NCI-H2227 (cell line): ENCODE data around the gene EIF2S1.
"Not testable (repeated sequence)": the region's sequence is repeated elsewhere in the genome, so short reads cannot be mapped to it uniquely, and the experiment has no call there.

Experiments used
- DNase-seq: peaks from one replicate; lab custom pipeline; 2025; ENCODE audit not compliant: unreplicated experiment; lab: John Stamatoyannopoulos, UW

The EIF2S1 gene

GRCh38 chr14:67410313-67410712, 50.2 kb downstream of the EIF2S1 start:
- no peak for DNase-seq

DNA sequence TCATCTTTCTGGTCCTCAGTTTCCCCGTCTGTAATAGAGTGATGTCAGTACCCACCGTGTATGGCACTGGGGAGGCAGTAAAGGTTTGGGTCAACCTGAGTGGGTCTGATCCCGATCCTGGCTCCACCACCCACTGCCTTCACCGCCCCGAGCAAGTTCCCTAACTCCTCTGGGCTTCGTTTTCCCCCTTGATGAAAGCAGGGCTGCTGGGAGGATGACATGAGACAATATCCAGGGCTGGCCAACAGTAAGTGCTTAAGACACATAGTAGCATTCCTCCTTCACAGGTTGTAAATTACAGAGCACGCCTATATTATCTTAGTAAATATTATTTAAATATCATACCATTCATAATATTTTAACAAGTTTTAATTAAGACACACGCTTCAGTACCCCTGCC, 51.2 kb downstream of the EIF2S1 start:
- no peak for DNase-seq

- no peak for DNase-seq
Observed at GRCh38 chr14:67411820-67412421, 51.8 kb downstream of the EIF2S1 start, which contains the start of gene PLEK2. PLEK2 (minus strand) TSS chr14:67412165; CDS start chr14:67412059, 106 bp downstream.

DNA sequence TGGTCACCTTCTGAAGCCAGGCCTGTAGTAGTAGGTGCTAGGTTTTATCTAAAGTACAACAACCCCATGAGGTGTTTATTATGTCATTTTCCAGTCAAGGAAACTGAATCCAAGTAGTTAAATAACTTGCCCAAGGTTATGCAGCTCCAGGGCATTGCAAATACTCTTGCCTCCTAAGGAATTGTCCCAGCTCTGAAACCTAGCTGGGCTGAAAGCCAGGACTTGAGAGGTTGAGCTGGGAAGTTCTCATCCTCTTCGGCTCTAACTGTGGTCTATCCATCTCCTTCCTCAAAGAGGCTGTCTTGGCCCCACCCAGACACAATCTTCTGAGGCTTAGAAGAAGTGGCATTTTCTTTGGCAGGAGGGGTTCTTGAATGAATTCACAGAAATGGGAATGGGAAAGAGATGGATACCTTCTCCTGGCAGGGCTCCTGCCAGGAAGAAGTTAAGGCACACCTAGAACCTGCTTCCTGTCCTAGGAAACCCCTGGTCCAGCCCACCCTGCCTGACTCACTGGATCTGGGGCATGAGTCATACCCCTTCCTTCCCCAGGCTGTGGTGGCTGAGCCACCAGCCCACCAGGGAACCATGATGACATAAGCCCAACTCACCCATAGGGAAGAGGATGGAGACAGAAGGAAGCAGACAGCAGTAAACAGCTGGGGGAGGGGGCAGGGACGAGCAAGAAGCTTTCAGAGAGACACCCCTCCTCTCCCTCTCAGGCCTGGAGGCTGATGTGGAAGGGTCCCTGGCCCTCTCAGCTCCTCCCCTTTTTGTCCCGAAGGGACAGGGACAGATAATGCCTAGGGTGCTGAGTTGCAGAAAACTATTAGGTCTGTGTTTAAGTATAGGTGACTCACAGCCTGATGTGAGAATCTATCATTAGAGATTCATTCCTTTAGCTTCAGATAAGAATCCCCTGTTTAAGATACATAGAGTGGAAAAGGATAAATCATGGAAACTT, 54.0 kb downstream of the EIF2S1 start:
- DNase-seq = no peak

GRCh38 chr14:67415610-67416009, 55.5 kb downstream of the EIF2S1 start:
- DNase-seq = not testable (repeated sequence)

DNA sequence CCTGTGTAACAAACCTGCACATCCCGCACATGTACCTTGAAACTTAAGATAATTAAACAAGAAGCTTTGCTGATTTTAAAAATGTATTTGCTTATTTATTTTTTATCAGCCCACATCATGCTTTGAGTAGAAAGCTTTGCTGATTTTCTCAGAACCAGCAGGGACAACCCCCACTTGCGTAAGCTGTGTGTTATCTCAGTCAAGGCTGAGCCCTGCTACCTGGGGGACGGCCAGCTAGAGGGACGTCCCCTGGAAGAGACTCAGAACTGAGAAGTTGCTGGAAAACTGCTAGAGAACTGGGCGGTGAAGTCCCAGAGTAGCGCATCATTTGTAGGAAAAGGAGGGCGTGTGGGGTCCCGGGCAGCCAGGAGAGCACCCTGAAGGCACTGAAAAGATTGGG, 56.0 kb downstream of the EIF2S1 start:
- DNase-seq = no peak

DNA sequence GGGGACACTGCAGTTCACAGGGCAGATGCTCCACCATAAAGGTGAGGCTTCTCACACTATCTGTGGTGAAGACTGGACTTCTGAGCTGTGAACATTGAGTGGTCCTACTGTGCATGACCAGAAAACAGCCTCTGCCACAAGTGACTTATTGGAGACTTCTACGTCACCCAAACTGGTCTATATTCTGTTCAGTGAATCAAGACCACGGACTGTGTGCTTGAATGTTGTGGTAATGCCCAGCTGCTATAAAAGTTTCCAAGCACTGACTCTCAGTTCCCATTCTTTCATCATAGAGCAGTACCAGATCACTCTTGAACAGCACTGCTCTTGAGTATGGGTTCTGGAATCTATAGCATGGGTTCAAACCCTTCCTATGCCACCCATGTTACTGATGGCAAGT, 56.7 kb downstream of the EIF2S1 start:
- DNase-seq = no peak

GRCh38 chr14:67417633-67418032, 57.5 kb downstream of the EIF2S1 start:
- DNase-seq = no peak

GRCh38 chr14:67418401-67419191, 58.5 kb downstream of the EIF2S1 start:
- DNase-seq = no peak

DNA sequence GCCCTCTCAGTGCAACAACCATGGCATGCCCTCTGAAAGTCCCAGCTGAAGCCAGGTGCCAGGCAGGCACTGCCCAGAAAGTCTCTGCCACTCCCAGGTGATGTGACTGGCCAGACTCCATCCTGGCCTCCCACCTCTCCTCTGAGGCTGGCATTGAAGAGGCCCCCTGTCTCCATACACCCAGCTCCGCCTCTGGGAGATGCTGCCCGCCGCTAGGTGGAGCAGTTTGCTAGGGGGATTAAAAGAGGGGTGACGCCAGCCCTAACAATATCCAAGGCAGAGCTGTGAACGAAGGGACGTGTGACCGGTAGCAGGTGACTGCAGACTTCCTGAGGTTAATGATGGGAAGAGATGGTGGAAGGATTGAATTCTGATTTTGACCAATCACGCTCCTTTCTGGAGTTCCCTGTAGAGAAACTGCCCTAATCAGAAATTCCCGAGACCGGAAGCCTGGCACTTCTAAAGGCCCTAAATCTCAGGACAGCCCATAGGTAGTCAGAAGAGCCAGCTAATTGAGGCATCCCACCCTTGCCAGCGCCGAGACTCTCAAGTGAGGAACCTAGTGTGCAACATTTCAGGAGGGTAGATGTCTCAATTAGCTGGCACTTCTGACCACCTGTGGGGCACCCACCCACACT, 60.1 kb downstream of the EIF2S1 start:
- no peak for DNase-seq

DNA sequence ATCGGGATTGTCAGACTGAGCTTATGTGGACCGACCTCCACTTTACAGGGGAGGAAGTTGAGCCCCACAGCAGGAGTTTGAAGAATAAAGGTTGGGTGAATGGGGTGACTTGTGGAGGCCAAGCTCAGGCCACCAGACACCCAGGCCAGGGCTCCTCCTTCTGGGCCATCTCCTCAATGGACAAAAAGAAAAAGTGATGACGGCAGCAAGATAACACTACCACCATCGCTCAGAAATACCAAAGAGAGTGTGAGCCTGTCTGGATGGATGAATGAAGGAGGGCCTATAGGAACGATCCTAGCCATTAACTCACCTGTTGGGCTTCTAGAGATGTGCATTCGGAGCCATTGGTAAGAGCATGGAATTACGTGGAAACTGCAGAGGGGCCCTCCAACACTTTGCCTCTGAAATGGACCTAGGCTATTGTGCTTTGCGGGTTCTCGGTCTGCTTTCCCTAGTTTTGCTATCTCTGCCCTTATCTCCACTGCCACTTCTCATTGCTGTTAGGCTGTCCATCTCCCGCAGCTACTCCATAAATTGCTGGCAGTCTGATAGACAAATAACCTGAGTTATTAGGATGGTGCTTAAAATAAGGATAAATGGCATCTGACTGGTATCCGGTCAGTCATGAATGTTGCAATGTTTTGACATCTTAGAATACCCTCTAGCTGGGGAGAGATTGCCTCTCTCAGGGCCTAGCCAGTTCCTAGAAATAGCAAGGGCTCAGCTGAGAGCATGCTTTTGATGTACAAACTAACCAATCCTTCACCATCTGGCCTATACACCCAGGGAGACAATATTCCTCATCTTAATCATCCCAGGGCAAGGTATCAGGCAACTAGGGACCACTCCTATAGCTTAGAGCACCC, 61.5 kb downstream of the EIF2S1 start:
- DNase-seq = no peak

- DNase-seq = no peak
Observed at GRCh38 chr14:67423424-67423823, 63.3 kb downstream of the EIF2S1 start.

DNA sequence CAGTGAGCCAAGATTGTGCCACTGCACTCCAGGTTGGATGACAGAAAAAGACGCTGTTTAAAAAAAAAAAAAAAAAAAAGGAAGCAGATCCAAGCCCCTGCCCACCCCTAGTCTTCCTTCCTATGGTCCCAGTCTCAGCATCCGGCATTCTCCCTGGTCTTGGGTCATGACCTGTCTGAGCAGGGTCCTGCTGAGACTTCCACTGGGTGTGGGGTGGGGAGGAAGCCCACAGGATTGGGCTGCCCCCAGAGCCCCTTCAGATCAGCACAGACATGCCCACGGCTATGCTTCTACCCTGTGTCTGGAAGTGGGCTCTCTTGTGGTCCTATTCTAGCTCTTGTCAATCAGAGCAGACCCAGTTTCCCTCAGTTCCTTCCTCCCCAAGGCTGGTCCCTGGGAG, 64.4 kb downstream of the EIF2S1 start:
- DNase-seq = no peak

DNA sequence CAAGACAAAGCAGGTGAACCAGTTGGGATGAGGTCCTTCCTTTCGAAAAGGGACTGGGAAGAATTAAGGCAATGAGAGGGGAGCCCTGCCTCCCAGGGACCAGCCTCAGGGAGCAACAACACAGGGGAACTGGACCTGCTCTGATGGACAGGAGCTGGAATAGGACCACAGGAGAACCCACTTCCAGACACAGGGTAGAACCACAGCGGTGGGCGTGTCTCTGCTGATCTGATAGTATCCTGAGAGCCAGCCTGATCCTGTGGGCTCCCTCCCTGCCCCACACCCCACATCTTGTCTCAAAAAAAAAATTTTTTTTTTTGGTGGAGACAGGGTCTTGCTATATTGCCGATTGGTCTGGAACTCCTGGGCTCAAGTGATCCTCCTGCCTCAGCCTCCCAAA, 65.5 kb downstream of the EIF2S1 start:
- DNase-seq = no peak

DNA sequence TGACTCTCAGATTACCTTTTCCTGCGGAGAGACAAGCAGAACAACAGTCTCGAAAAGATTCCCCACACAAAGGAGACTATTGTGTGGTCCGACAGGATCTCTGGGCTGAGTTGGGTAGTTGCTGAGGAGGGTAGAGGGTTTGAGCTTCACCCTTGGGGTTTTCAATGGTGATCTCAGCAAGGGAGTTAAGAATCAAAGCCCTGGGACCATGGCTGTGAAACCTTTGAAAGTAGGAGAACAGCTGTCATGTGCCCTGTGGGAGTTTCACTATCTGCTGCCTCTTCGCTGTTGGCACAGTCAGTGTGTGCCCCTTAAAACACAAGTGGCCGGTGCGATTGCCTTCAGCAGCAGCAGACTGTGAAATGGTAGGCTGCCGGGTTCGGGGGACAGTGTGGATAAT, 66.0 kb downstream of the EIF2S1 start:
- DNase-seq = no peak

DNA sequence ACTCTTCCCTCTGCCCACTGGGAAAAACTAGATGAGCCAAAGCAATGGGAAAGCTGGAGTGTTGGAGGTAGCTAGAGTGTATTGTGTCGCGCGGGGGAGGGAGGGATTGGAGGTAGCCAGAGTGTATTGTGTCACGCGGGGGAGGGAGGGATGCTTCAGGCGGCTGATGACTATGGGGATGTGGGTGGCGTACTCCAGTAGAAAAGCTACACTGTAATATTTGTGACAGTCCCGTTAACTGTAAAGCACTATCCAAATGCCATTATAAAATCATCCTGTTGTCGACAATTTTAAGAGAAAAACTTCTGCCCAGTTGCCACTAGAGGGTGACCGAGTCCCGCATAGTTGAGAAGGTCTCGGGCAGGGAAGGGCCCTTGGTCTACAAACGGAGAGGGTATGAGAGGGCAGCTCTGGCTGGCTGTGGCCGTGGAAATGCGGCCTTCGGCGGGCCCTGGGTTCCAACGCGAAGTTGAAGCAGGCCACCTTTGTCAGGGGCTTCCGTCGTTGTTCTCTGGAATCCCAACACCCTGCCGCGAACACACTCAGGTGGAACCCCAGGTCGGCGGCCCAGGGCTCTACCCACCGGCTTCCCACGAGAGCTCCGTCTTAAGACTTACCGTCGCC, 67.0 kb downstream of the EIF2S1 start:
- DNase-seq = peak; percentile 79

GRCh38 chr14:67428501-67429031, 68.4 kb downstream of the EIF2S1 start:
- no peak for DNase-seq

DNA sequence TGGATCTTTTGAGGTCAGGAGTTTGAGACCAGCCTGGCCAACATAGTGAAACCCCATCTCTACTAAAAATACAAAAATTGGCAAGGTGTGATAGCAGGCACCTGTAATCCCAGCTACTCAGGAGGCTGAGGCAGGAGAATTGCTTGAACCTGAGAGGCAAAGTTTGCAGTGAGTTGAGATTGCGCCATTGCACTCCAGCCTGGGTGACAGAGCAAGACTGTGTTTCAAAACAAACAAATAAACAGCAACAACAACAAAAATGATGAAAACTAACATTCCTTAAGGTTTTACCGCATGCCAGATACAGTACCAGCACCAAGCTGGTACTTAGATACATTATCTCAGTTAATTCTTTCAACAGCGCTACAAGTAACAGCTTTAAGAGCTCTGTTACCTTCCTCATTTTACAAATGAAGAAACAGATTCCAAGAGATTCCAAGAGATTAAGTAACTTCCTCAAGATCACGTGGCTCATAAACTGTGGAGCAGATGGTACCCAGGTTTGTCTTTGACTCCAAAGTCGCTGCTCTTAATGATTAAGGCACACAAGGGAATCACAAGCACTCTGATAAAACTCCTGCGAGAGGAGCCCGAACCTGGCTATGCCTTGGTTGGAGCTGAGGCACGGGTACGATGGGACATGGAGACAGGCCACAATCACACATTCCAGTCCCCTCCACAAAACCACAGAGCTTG, 69.5 kb downstream of the EIF2S1 start:
- DNase-seq = no peak

DNA sequence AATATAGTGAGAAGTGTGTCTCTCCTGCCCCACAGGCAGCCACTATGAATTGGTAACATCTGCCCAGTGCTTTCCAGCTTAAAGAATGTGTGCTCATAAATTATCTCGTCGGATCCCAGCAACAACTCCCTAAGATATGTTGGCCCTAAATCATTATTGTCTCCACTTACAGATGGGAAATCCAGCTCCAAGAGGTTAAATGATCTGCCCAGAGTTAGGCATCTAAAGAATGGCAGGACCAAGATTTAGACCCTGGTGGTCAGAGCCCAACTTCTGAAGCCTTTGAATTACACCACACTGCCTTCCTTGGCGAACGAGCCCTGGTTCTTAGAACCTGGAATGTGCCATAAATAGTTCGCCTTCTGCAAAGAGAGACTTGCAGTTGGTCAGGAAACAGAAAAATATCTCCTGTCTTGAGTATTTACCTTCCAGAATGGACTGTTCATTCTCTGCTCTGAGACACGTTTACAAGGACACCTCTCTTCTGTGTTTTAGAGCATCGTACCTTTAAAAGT, 72.0 kb downstream of the EIF2S1 start:
- no peak for DNase-seq
